ENCODE measurements around the gene SNAI3. TPM values are rescaled to one million over a fixed set of nuclear protein-coding genes. Genes with fewer than 3 reads are reported as not detected.

The SNAI3 gene
- total RNA-seq, 4 donors from 2014 or later, result 0.14 to 0.43 TPM; not detected in 2

DNA sequence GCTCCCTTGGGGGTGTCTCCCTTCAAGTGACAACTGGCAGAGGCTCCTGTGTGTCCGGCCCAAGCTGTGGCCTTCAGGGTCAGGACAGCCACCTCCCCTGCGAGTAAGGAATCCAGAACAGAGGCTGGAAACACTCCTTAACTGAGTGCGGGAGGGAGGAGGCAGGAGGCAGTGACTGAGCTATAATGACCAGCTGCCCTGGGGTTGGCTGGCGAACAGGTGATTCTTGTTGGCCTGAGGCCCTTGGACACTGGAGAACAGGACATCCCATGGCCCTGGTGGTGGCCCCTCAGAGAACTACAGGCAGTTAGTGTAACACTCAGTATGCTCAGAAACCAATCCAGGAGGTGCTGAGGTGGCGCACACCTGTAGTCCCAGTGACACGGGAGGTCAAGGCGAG lies 9.4 kb upstream of the SNAI3 start:
- H3K36me3 ChIP-seq, result no peaks in the 10 kb centered on the region

DNA sequence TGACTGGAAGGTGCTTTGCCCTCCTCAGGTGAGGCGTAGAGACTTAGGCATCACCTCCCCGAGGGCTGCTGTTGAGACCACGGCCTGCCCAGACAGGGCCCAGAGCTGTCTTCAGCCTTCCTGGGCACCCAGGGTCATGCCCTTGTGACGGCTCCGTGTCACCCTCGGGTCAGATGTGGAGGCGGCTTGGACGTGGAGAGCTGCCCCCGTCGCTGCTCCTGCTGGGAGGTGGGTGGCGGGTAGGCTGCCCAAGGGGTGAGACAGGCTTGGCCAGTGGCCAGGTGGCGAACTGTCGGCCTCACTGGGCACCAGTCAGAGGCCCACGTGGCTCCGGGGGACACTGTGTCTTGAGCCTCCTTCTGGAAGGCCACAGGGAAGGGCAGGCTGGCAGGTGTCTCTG lies 8.9 kb upstream of the SNAI3 start:
- no peak for TF ChIP-seq POLR2A (IDR thresholded peaks at IDR 0.05)
- TF ChIP-seq, protein P1, sequence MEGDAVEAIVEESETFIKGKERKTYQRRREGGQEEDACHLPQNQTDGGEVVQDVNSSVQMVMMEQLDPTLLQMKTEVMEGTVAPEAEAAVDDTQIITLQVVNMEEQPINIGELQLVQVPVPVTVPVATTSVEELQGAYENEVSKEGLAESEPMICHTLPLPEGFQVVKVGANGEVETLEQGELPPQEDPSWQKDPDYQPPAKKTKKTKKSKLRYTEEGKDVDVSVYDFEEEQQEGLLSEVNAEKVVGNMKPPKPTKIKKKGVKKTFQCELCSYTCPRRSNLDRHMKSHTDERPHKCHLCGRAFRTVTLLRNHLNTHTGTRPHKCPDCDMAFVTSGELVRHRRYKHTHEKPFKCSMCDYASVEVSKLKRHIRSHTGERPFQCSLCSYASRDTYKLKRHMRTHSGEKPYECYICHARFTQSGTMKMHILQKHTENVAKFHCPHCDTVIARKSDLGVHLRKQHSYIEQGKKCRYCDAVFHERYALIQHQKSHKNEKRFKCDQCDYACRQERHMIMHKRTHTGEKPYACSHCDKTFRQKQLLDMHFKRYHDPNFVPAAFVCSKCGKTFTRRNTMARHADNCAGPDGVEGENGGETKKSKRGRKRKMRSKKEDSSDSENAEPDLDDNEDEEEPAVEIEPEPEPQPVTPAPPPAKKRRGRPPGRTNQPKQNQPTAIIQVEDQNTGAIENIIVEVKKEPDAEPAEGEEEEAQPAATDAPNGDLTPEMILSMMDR (IDR thresholded peaks at IDR 0.05), result no peak
- Histone ChIP-seq H3K4me1 (no peaks in the 10 kb centered on the region), H3K27me3 (no peaks in the 10 kb centered on the region), H3K4me3 (no peak overlapping the region), H3K27ac (no peak overlapping the region), H3K9me3 (no peaks in the 10 kb centered on the region), H3K36me3 (no peaks in the 10 kb centered on the region)
- intact Hi-C loops (cut with DNase I; ENCODE audit: low total_unique reads), result no loop called here
- no peak for DNase-seq

More for the DNA sequence above, 9.4 kb upstream of the SNAI3 start:
- no peaks in the 10 kb centered on the region for H3K27me3 ChIP-seq
- no peak overlapping the region for H3K4me3 ChIP-seq
- intact Hi-C loops (cut with DNase I; ENCODE audit: low total_unique reads), result no loop called here
- H3K9me3 ChIP-seq, result no peaks in the 10 kb centered on the region
- no peaks in the 10 kb centered on the region for H3K4me1 ChIP-seq
- TF ChIP-seq POLR2A (IDR thresholded peaks at IDR 0.05), result no peak
- TF ChIP-seq, protein P1 (IDR thresholded peaks at IDR 0.05), result no peak
- no peak for DNase-seq
- no peak overlapping the region for H3K27ac ChIP-seq

DNA sequence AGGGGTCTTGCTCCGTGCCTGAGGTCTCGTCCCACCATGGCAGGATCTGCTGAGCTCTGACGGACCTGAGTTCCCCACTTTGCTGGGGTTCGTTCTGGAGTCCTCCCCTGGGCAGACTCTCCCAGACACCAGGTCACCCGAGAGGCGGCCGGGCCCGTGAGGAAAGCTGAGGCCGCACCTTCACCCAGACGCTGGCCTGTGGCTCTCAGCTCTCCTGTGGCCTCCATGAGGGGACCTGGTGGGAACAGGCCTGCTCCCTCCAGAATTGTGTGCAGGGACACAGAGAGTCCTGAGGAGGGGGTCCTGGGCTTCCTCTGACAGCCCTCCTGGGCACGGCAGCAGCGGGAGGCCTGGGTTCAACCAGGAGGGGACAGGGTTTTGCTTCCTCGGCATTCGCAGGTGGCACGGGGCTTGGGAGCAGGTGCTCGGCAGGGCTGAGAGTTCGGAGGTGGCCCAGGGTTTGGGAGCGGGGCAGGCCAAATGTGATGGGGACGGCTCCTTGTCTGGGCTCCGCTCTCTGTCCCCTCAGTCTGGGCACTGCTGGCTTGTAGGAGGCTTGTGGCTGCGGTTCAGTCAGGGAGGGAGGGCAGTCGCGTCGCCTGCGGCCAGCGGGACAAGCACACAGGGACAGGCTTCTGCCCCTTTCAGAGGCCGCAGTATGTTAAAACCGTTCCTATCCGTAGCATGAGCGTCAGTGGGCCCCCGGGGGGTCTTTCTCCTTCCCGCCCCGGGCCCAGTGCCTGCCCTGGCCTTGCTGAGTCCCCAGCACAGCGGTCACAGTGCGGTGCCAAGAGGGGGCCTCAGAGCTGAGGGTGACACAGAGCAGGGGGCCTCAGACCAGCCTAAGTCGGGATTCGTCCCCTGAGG lies 8.1 kb upstream of the SNAI3 start:
- intact Hi-C loops (cut with DNase I; ENCODE audit: low total_unique reads), result no loop called here
- Histone ChIP-seq H3K9me3 (no peaks in the 10 kb centered on the region), H3K27me3 (no peaks in the 10 kb centered on the region), H3K27ac (no peak overlapping the region), H3K4me1 (no peaks in the 10 kb centered on the region), H3K36me3 (no peaks in the 10 kb centered on the region), H3K4me3 (no peak overlapping the region)
- TF ChIP-seq, protein P1 (IDR thresholded peaks at IDR 0.05), result no peak
- no peak for TF ChIP-seq POLR2A (IDR thresholded peaks at IDR 0.05)
- no peak for DNase-seq

DNA sequence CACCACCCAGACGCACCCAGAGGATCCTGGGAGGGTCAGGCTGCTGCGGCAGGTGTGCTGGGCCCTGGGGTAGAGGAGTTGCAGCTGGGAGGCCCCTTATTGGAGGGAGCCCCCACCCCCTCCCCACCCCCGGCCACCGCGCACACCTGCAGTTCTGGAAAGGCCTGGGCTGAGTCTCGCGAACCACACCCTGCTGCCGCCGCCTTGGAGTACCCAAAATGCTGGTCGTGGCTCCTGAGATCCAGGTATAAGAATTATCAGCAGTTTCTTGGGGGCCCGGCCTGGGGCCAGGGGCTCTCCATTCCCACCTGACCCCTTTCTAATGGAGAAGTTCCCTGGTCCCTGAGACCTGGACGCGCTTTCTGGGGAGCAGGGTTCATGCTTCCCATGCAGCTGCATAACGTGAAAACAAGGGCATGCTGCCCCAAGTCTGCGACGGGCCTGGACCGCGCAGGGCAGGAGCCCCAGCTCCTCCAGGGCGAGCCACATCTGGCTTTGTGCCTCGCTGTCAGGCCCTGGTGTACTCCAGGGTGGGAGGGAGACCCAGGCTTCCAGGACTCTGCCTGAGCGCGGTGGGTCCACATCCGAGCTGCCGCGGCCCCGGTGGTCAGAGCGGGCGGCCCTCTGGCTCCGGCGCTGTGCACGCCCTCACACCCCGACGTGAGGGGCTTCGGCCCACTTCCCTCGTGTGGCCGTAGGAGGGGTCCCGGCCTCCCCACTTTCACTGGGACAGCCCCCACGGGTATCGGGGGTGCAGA lies 7.3 kb upstream of the SNAI3 start:
- no peak for TF ChIP-seq POLR2A (IDR thresholded peaks at IDR 0.05)
- TF ChIP-seq, protein P1 (IDR thresholded peaks at IDR 0.05), result no peak
- intact Hi-C loops (cut with DNase I; ENCODE audit: low total_unique reads), result no loop called here

DNA sequence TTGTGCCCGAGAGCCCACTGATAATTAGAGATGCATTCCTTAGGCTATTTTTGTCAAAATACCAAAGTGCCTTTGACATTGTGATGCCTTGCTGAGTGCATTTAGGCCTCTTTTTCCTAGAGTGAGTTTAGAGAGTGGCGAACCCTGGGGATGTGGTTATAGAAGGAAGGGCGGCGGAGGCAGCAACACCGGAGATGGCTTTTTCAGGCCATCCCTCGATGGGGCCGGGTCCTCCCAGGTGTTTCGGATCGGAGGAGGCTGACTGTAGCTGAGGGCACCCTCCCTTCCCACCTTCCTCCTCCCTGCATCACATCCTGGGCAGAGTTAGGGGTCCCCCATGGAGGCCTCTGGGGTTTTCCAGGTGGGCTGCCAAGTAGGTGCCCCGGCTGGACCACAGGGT lies 6.6 kb upstream of the SNAI3 start:
- H3K27ac ChIP-seq, result no peak overlapping the region
- TF ChIP-seq POLR2A (IDR thresholded peaks at IDR 0.05), result no peak
- TF ChIP-seq, protein P1 (IDR thresholded peaks at IDR 0.05), result no peak

More for the DNA sequence above, 7.3 kb upstream of the SNAI3 start:
- Histone ChIP-seq H3K27me3 (peaks cover 0 to 1% of the 10 kb centered on the region in 2 donors), H3K9me3 (no peaks in the 10 kb centered on the region), H3K4me1 (no peaks in the 10 kb centered on the region), H3K4me3 (no peak overlapping the region), H3K36me3 (no peaks in the 10 kb centered on the region), H3K27ac (no peak overlapping the region)
- DNase-seq, result no peak

More for the DNA sequence above, 6.6 kb upstream of the SNAI3 start:
- Histone ChIP-seq H3K4me1 (no peaks in the 10 kb centered on the region), H3K4me3 (no peak overlapping the region), H3K9me3 (no peaks in the 10 kb centered on the region), H3K36me3 (no peaks in the 10 kb centered on the region), H3K27me3 (peaks cover 0 to 6% of the 10 kb centered on the region in 2 donors)
- DNase-seq, result no peak
- intact Hi-C loops (cut with DNase I; ENCODE audit: low total_unique reads), result no loop called here

All from uterus (tissue), 4 donors.